K562 (cell line): ENCODE results near the gene RNU5D-1. TPM values are rescaled to one million over a fixed set of nuclear protein-coding genes. Genes with fewer than 3 reads are reported as not detected.
A peak's percentile ranks its signal among the peaks of the same experiment; 100 is the strongest.

Experiments
- BMI1 ChIP-seq: fragments of 150-350 bp; IDR thresholded peaks from 2 replicates; pipeline ENCODE4 v1.6.1; 2014; ENCODE audit warnings: low read length
- CHD7 ChIP-seq: fragments of 200-600 bp; sonication (generic); IDR thresholded peaks from one replicate; pipeline ENCODE4 v1.6.1; 2012; ENCODE audit warnings: mild to moderate bottlenecking, low read depth, low read length, inconsistent platforms
- JUN ChIP-seq, 2 experiments: sonication (generic) in 1 of 2; formaldehyde crosslinking in 1 of 2; IDR thresholded peaks; 2 replicates each; pipeline versions ENCODE4 v1.6.1 to v1.8.0; 2012 to 2022; ENCODE audit warnings: borderline replicate concordance in 2 of 2, mild to moderate bottlenecking in 2 of 2, improper control_type of control experiment in 1 of 2, low read depth in 1 of 2, low read length in 1 of 2, missing genetic modification reagents in 1 of 2
- SAFB ChIP-seq: fragments of 200-400 bp; formaldehyde crosslinking; IDR thresholded peaks from 2 replicates; pipeline ENCODE4 v1.6.1; 2017; ENCODE audit warnings: low read depth, low read length, borderline replicate concordance
- STAT5B ChIP-seq: fragments of 250-450 bp; sonication (Bioruptor Pico); IDR thresholded peaks from 2 replicates; pipeline ENCODE4 v1.8.0; 2021; ENCODE audit warnings: mild to moderate bottlenecking, inconsistent platforms
- VEZF1 ChIP-seq: fragments of 200-800 bp; sonication (Bioruptor generic); IDR thresholded peaks from 2 replicates; pipeline ENCODE4 v1.6.1; 2017; ENCODE audit warnings: missing genetic modification characterization, missing compliant biosample characterization
- polyA plus RNA-seq, 8 experiments: library from polyadenylated mRNA; depleted of rRNA in 4 of 8; stranded (reverse) in 5 of 8; unstranded in 3 of 8; fragments of >200 nt; fragmentation: Nextera tagmentation in 2 of 8; fragmentation: Illumina TruSeq in 1 of 8; extraction: Ambion mirVana in 2 of 8; extraction: Trizol in 1 of 8; gene quantifications; 2 replicates each; pipeline versions ENCODE4 v1.2.1 to v1.2.3, GENCODE V29; 2011 to 2014; ENCODE audit warnings: inconsistent platforms in 1 of 8, missing spikeins in 1 of 8
- total RNA-seq, 7 experiments: library from RNA; depleted of rRNA in 6 of 7; stranded (reverse); fragments of >200 nt in 6 of 7; fragmentation: Illumina TruSeq in 2 of 7; extraction: Trizol in 2 of 7; gene quantifications; 2 replicates each; pipeline versions ENCODE4 v1.2.1 to v1.2.3, GENCODE V29; 2011 to 2021; ENCODE audit warnings: low replicate concordance in 1 of 7
- TF ChIP-seq, protein P1 (sequence below): IDR thresholded peaks from 2 replicates; pipeline ENCODE4 v1.6.1; 2014; ENCODE audit warnings: antibody characterized with exemption
- TF ChIP-seq, protein P2 (sequence below): fragments of 450-650 bp; formaldehyde crosslinking; IDR thresholded peaks from 2 replicates; pipeline ENCODE4 v1.4.0; 2020; ENCODE audit warnings: mild to moderate bottlenecking, mixed read lengths

The RNU5D-1 gene
- total and polyA plus RNA-seq, 9 of the 15 experiments (the other 6 are each of a cell fraction or from before 2014, with no cell fraction given) = under 0.01 TPM; not detected in 8

- TF ChIP-seq, protein P1, sequence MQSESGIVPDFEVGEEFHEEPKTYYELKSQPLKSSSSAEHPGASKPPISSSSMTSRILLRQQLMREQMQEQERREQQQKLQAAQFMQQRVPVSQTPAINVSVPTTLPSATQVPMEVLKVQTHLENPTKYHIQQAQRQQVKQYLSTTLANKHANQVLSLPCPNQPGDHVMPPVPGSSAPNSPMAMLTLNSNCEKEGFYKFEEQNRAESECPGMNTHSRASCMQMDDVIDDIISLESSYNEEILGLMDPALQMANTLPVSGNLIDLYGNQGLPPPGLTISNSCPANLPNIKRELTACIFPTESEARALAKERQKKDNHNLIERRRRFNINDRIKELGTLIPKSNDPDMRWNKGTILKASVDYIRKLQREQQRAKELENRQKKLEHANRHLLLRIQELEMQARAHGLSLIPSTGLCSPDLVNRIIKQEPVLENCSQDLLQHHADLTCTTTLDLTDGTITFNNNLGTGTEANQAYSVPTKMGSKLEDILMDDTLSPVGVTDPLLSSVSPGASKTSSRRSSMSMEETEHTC = peak; percentile 73
- TF ChIP-seq STAT5B (no peak), SAFB (no peak), BMI1 (peak; percentile 79), JUN (IDR thresholded peaks at IDR 0.05; ENCODE audit: borderline replicate concordance, low read depth, low read length) (peak; percentile 74; the same call in 1 of the 2 replicates), JUN (CRISPR knock-in tag; IDR thresholded peaks at IDR 0.05; ENCODE audit: borderline replicate concordance) (peak; percentile 80; the same call in 1 of the 2 replicates), CHD7 (peak; percentile 77), VEZF1 (CRISPR knock-in tag) (peak; percentile 83)
- TF ChIP-seq, protein P2, sequence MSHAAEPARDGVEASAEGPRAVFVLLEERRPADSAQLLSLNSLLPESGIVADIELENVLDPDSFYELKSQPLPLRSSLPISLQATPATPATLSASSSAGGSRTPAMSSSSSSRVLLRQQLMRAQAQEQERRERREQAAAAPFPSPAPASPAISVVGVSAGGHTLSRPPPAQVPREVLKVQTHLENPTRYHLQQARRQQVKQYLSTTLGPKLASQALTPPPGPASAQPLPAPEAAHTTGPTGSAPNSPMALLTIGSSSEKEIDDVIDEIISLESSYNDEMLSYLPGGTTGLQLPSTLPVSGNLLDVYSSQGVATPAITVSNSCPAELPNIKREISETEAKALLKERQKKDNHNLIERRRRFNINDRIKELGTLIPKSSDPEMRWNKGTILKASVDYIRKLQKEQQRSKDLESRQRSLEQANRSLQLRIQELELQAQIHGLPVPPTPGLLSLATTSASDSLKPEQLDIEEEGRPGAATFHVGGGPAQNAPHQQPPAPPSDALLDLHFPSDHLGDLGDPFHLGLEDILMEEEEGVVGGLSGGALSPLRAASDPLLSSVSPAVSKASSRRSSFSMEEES (CRISPR knock-in tag) = peak; percentile 69
Measured at GRCh38 chr1:44721485-44722361, 9.2 kb downstream of the RNU5D-1 start (continued).
